Karpas-422 (cell line): Measurements from ENCODE around the gene OST4. TPM values are rescaled to one million over a fixed set of nuclear protein-coding genes. Genes with fewer than 3 reads are reported as not detected.

Experiments used
- total RNA-seq: library from RNA; depleted of rRNA; stranded (reverse); fragments of >200 nt; shearing (Covaris generic); gene quantifications from 2 replicates; pipeline ENCODE4 v1.2.3, GENCODE V29; 2014; ENCODE audit warnings: low replicate concordance; rRNA removed

Gene OST4
- total RNA-seq, 1 experiment from 2014 or later, result 402 TPM

Other genes starting within 250 kb of the OST4 start
- not detected in 2 replicates for gene DPYSL5, start 223.5 kb downstream of the OST4 start, total RNA-seq
- gene MAPRE3, start 101.0 kb downstream of the OST4 start, total RNA-seq, result 0.30 and 0.65 TPM in 2 replicates
- 20.8 and 31.8 TPM in 2 replicates for gene TMEM214, start 38.7 kb downstream of the OST4 start, total RNA-seq
- gene AGBL5, start 20.0 kb downstream of the OST4 start, total RNA-seq, result 30.0 and 35.7 TPM in 2 replicates
- 0.47 TPM in 1 of 2 replicates, not detected in the other for gene EMILIN1, start 7.0 kb upstream of the OST4 start, total RNA-seq
- gene KHK, start 15.1 kb upstream of the OST4 start, total RNA-seq, result 3.5 and 4.1 TPM in 2 replicates
- not detected in 2 replicates for gene CGREF1, start 47.5 kb upstream of the OST4 start, total RNA-seq
- gene ABHD1, start 52.2 kb upstream of the OST4 start, total RNA-seq, result 1.4 and 2.4 TPM in 2 replicates
- 65.7 and 81.4 TPM in 2 replicates for gene PREB, start 63.0 kb upstream of the OST4 start, total RNA-seq
- not detected in 2 replicates for gene PRR30, start 67.8 kb upstream of the OST4 start, total RNA-seq
- gene TCF23, start 77.3 kb upstream of the OST4 start, total RNA-seq, result not detected in 2 replicates
- 125 and 167 TPM in 2 replicates for gene ATRAID, start 140.4 kb upstream of the OST4 start, total RNA-seq
- 23.7 and 38.4 TPM in 2 replicates for gene SLC5A6, start 140.6 kb upstream of the OST4 start, total RNA-seq
- 69.5 and 71.4 TPM in 2 replicates for gene CAD, start 145.7 kb upstream of the OST4 start, total RNA-seq
- gene SLC30A3, start 191.4 kb upstream of the OST4 start, total RNA-seq, result 0.19 and 0.29 TPM in 2 replicates
- gene DNAJC5G, start 203.8 kb upstream of the OST4 start, total RNA-seq, result not detected in 2 replicates
- not detected in 2 replicates for gene TRIM54, start 210.8 kb upstream of the OST4 start, total RNA-seq
- gene UCN, start 236.8 kb upstream of the OST4 start, total RNA-seq, result 2.5 and 7.1 TPM in 2 replicates